OCI-LY1 (cell line): ENCODE data around the gene DNM2.

ENCODE experiments used
- EZH2 ChIP-seq: fragments of 200-600 bp; sonication (generic), shearing (Covaris generic); IDR thresholded peaks from 2 replicates; pipeline ENCODE4 v1.8.0; 2017; ENCODE audit warnings: borderline replicate concordance, mixed run types, mild to moderate bottlenecking, antibody characterized with exemption, low read length, moderate library complexity, mixed read lengths
- TF ChIP-seq, protein P1 (sequence below): fragments of 200-600 bp; sonication (generic), shearing (Covaris generic); IDR thresholded peaks from 2 replicates; pipeline ENCODE4 v1.5.1; 2017; ENCODE audit warnings: mild to moderate bottlenecking, antibody characterized with exemption, low read length, moderate library complexity, mixed read lengths

GRCh38 chr19:10686661-10687517 is 31.0 kb upstream of the DNM2 start:
- TF ChIP-seq, protein P1, sequence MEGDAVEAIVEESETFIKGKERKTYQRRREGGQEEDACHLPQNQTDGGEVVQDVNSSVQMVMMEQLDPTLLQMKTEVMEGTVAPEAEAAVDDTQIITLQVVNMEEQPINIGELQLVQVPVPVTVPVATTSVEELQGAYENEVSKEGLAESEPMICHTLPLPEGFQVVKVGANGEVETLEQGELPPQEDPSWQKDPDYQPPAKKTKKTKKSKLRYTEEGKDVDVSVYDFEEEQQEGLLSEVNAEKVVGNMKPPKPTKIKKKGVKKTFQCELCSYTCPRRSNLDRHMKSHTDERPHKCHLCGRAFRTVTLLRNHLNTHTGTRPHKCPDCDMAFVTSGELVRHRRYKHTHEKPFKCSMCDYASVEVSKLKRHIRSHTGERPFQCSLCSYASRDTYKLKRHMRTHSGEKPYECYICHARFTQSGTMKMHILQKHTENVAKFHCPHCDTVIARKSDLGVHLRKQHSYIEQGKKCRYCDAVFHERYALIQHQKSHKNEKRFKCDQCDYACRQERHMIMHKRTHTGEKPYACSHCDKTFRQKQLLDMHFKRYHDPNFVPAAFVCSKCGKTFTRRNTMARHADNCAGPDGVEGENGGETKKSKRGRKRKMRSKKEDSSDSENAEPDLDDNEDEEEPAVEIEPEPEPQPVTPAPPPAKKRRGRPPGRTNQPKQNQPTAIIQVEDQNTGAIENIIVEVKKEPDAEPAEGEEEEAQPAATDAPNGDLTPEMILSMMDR, result no peak
- no peak for TF ChIP-seq EZH2
